Natural killer cell (primary cell): Measurements from ENCODE around the gene NRCAM. TPM values are rescaled to one million over a fixed set of nuclear protein-coding genes. Genes with fewer than 3 reads are reported as not detected.

Experiments used
- ATAC-seq, 3 donors: fragments of 150-1000 bp in 2 of 3; fragments of 200-7000 bp in 1 of 3; cut with Tn5 transposase; 1 replicate in 1 of 3; 2 replicates in 2 of 3; pipeline ENCODE4 v1.10.0; 2021; ENCODE audit warnings: mild to moderate bottlenecking in 2 of 3, moderate library complexity in 2 of 3
- DNase-seq, 2 donors: peaks; one replicate each; pipeline versions ENCODE4 v3.0.0 to v3.0.0-alpha.2; 2013 to 2021; ENCODE audit warnings: mixed read lengths in 1 of 2
- H3K27ac ChIP-seq: one replicate; pipeline ENCODE4 v1.5.1; 2013; ENCODE audit warnings: mild to moderate bottlenecking, low read length
- H3K27me3 ChIP-seq: one replicate; pipeline ENCODE4 v1.6.1; 2013; ENCODE audit warnings: low read length; ENCODE audit not compliant: control insufficient read depth, insufficient read depth
- H3K36me3 ChIP-seq: one replicate; pipeline ENCODE4 v1.6.1; 2013; ENCODE audit warnings: low read length; ENCODE audit not compliant: control insufficient read depth, insufficient read depth
- H3K4me1 ChIP-seq: one replicate; pipeline ENCODE4 v1.6.1; 2013; ENCODE audit warnings: low read length; ENCODE audit not compliant: control insufficient read depth, insufficient read depth
- H3K4me3 ChIP-seq: one replicate; pipeline ENCODE4 v1.5.1; 2013; ENCODE audit warnings: low read length
- H3K9me3 ChIP-seq: one replicate; pipeline ENCODE4 v1.6.1; 2013; ENCODE audit warnings: low read length; ENCODE audit not compliant: control insufficient read depth, insufficient read depth
- H3K27ac Mint-ChIP-seq, 2 donors: one replicate each; pipeline ENCODE4 v1.8.0; 2022; ENCODE audit warnings: mild to moderate bottlenecking in 2 of 2, mixed read lengths in 2 of 2, moderate library complexity in 1 of 2
- H3K27me3 Mint-ChIP-seq, 2 donors: one replicate each; pipeline ENCODE4 v1.8.0; 2022; ENCODE audit warnings: low read depth in 2 of 2, mixed read lengths in 2 of 2
- H3K36me3 Mint-ChIP-seq: one replicate; pipeline ENCODE4 v1.8.0; 2022; ENCODE audit warnings: mixed read lengths
- H3K4me1 Mint-ChIP-seq, 2 donors: one replicate each; pipeline ENCODE4 v1.8.0; 2022; ENCODE audit warnings: mixed read lengths in 2 of 2
- H3K4me3 Mint-ChIP-seq: one replicate; pipeline ENCODE4 v1.8.0; 2022; ENCODE audit warnings: mild to moderate bottlenecking, moderate library complexity, mixed read lengths
- H3K9me3 Mint-ChIP-seq, 2 donors: one replicate each; pipeline ENCODE4 v1.8.0; 2022; ENCODE audit warnings: mixed read lengths in 2 of 2
- WGBS: methylation state at CpG from one replicate; pipeline ENCODE4 v1.1.7; 2013; ENCODE audit warnings: missing lambda C conversion rate; ENCODE audit not compliant: insufficient coverage; 5-methylcytosine and 5-hydroxymethylcytosine counted together
- intact Hi-C: fragments of 100-400 bp; cut with micrococcal nuclease; formaldehyde crosslinking; loops from one replicate; pipeline ENCODE4 v1.14.2; 2022
- total RNA-seq, 4 donors: library from RNA; stranded (reverse); fragments of 120-200 nt in 1 of 4; gene quantifications; one replicate each; pipeline versions ENCODE4 v1.2.3 to v1.2.4, GENCODE V29; 2013 to 2022
- TF ChIP-seq, protein P1 (sequence below): fragments of 200-600 bp; IDR thresholded peaks from one replicate; pipeline ENCODE4 v1.8.0; 2022; ENCODE audit warnings: antibody characterized with exemption

Gene NRCAM
- total RNA-seq, 3 donors from 2014 or later (not counting 1 experiment from before 2014, with no cell fraction given), result 0.27 to 0.95 (median 0.52) TPM

DNA sequence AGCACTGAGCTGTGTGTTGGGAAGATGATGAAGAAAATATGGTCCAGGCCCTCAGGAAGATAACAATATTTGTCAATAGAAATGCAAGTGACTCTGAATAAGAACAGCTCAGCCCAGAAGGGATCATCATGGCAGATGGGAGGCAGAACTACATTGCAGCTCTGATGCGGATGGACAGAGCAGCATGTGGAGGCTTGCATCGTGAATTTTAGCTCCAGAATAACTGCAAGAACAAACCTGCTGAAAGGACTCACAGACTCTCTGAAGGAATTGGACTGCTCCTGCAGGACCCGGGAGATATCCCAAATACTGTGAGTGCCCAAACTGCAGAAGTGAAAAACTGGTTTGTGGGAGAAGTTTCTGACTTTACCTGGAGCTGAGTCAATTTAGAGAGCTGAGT is 245.4 kb downstream of the NRCAM start:
- Histone ChIP-seq H3K4me1 (no peaks in the 10 kb centered on the region), H3K36me3 (no peaks in the 10 kb centered on the region), H3K9me3 (no peaks in the 10 kb centered on the region), H3K4me3 (no peak overlapping the region), H3K27ac (no peak overlapping the region), H3K27me3 (no peaks in the 10 kb centered on the region)
- Mint-ChIP-seq H3K27me3 (no peaks in the 10 kb centered on the region), H3K4me1 (no peaks in the 10 kb centered on the region), H3K9me3 (no peaks in the 10 kb centered on the region), H3K27ac (no peak overlapping the region), H3K4me3 (no peak overlapping the region), H3K36me3 (no peaks in the 10 kb centered on the region)
- DNase-seq (no peak), ATAC-seq (no peak)
- TF ChIP-seq, protein P1, sequence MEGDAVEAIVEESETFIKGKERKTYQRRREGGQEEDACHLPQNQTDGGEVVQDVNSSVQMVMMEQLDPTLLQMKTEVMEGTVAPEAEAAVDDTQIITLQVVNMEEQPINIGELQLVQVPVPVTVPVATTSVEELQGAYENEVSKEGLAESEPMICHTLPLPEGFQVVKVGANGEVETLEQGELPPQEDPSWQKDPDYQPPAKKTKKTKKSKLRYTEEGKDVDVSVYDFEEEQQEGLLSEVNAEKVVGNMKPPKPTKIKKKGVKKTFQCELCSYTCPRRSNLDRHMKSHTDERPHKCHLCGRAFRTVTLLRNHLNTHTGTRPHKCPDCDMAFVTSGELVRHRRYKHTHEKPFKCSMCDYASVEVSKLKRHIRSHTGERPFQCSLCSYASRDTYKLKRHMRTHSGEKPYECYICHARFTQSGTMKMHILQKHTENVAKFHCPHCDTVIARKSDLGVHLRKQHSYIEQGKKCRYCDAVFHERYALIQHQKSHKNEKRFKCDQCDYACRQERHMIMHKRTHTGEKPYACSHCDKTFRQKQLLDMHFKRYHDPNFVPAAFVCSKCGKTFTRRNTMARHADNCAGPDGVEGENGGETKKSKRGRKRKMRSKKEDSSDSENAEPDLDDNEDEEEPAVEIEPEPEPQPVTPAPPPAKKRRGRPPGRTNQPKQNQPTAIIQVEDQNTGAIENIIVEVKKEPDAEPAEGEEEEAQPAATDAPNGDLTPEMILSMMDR, result no peak
- intact Hi-C loops, result no loop called here
- 92% methylated on average over 3 of the region's 3 CpGs for WGBS

DNA sequence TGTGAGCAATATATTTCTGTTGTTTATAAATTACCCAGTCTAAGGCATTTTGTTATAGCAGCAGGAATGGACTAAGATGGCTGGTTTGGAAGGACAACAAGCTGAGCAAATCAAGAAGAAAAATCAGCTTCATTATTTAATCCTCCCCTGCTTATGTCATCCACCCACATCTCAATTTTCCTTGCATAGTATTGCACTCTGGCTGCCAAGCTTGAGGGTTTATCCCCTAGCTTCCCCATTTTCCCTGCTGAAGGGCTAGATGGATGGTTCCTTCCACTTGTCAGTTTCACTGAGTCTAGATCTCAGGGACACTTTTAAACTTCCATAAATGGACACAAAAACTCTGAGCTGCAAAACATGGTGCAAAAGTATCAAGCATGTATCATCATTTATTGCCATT is 250.9 kb downstream of the NRCAM start:
- Histone ChIP-seq H3K9me3 (no peaks in the 10 kb centered on the region), H3K27me3 (no peaks in the 10 kb centered on the region), H3K36me3 (no peaks in the 10 kb centered on the region), H3K4me1 (no peaks in the 10 kb centered on the region), H3K27ac (no peak overlapping the region), H3K4me3 (no peak overlapping the region)
- TF ChIP-seq, protein P1, result no peak
- no peaks in the 10 kb centered on the region for H3K4me1 Mint-ChIP-seq
- H3K9me3 Mint-ChIP-seq, result no peaks in the 10 kb centered on the region
- H3K27me3 Mint-ChIP-seq, result no peaks in the 10 kb centered on the region
- no peaks in the 10 kb centered on the region for H3K36me3 Mint-ChIP-seq
- no peak overlapping the region for H3K4me3 Mint-ChIP-seq
- ATAC-seq, result no peak
- intact Hi-C loops, result no loop called here
- H3K27ac Mint-ChIP-seq, result no peak overlapping the region
- DNase-seq, result no peak

DNA sequence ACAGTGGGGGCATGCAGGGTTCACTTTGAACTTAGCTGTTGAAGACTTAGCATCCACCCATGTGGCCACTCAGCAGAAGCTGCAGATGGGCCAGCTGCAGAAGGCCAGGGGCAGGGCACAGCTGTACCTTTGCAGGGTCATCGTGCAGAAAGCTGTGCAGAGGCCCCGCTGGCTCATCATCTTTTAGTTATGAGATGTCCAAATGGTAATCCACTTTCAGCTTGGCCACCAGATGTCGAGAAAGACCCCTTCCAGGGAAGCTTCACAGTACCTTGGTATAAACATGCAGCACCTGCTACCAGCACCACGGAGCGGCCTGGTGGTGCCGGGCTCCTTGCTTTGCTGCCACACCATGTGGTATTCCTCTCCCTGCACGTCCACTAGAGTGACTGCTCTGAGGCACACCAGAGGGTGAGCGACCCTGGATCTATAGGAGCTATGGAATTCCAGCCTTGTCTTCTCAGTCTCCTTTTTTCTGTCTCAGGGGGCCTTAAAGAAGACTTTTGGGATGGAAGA is 251.9 kb downstream of the NRCAM start:
- no peaks in the 10 kb centered on the region for H3K4me1 ChIP-seq
- Mint-ChIP-seq H3K36me3 (no peaks in the 10 kb centered on the region), H3K9me3 (no peaks in the 10 kb centered on the region), H3K4me1 (no peaks in the 10 kb centered on the region), H3K27ac (no peak overlapping the region), H3K4me3 (no peak overlapping the region), H3K27me3 (no peaks in the 10 kb centered on the region)
- ATAC-seq (no peak), DNase-seq (no peak)
- TF ChIP-seq, protein P1, result no peak
- H3K36me3 ChIP-seq, result no peaks in the 10 kb centered on the region
- H3K27me3 ChIP-seq, result no peaks in the 10 kb centered on the region
- intact Hi-C loops, result no loop called here
- H3K27ac ChIP-seq, result no peak overlapping the region
- H3K9me3 ChIP-seq, result no peaks in the 10 kb centered on the region
- no peak overlapping the region for H3K4me3 ChIP-seq
- 88% methylated on average over 8 of the region's 8 CpGs for WGBS

DNA sequence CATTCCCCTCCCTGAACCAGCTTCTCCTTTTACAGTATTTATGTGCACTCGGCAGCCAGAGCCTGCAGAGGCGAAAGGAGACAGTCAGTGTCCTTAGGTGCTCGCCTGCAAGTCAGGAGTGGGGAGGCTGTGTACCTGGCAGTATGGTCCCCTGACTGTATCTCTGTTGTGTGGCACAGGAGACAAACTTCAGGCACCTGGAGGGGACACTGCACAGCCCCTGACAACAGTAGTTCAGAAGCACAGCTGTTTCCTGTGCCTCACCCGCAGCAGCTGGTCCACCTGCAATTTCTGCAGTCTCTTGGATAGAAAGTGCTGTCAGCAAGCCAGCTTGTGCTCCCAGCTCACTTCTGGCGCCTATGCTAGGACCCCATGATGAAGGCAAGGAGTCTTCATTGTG is 252.7 kb downstream of the NRCAM start:
- Histone ChIP-seq H3K27ac (no peak overlapping the region), H3K4me1 (no peaks in the 10 kb centered on the region), H3K27me3 (no peaks in the 10 kb centered on the region), H3K36me3 (no peaks in the 10 kb centered on the region), H3K9me3 (no peaks in the 10 kb centered on the region), H3K4me3 (no peak overlapping the region)
- no peak overlapping the region for H3K27ac Mint-ChIP-seq
- 20% methylated on average over 5 of the region's 5 CpGs for WGBS
- H3K9me3 Mint-ChIP-seq, result no peaks in the 10 kb centered on the region
- no peaks in the 10 kb centered on the region for H3K36me3 Mint-ChIP-seq
- DNase-seq (no peak), ATAC-seq (no peak)
- intact Hi-C loops, result no loop called here
- H3K4me3 Mint-ChIP-seq, result no peak overlapping the region
- TF ChIP-seq, protein P1, result no peak
- no peaks in the 10 kb centered on the region for H3K4me1 Mint-ChIP-seq
- no peaks in the 10 kb centered on the region for H3K27me3 Mint-ChIP-seq
